GM21825 (cell line): ENCODE measurements around the gene DCC.

ENCODE experiments used
- ATAC-seq: cut with Tn5 transposase; IDR thresholded peaks from one replicate; pipeline ENCODE4 v1.9.1; 2021; ENCODE audit warnings: mild to moderate bottlenecking, moderate library complexity; ENCODE audit not compliant: unreplicated experiment

DCC gene

DNA sequence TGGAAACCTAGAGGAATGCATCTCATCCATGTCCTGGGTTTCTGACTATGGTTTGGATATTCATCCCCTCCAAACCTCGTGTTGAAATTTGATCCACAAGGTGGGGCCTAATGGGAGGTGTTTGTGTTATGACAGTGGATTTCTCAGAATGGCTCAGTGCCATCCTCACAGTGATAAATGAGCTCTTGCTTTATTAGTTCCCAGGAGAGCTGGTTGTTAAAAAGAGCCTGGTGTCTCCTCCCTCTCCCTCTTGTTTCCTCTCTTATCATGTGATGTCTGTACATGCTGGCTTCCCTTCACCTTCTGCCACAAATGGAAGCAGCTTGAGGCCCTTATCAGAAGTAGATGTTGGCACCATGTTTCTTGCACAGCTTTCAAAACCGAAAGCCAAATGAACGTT is 424.3 kb downstream of the DCC start:
- ATAC-seq: no peak

DNA sequence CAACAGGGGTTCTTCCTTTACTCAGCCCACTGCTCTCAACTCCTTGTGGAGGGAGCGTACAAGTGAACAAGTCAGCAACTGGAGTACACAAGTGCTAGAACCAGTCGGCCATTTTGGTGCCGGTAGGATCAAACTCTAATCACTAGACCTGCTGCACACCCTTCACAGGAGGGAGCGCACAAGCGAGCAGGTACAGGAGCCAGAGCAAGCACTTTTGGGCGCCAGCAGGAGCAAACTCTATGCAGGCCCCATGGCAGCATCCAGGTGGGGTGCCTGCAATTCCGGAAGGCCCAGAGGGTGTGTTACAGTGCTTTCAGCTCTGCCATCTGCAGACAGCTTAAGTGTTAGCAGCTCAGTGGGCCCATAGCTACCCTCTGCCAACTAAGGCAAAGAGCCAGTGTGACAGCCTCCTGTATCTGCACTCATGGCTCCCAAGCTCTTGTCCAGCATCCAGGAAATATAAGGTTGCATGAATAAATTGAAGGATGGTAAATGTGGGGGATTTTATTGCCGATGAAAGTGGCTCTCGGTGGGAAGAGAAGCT is 426.1 kb downstream of the DCC start:
- no peak for ATAC-seq

DNA sequence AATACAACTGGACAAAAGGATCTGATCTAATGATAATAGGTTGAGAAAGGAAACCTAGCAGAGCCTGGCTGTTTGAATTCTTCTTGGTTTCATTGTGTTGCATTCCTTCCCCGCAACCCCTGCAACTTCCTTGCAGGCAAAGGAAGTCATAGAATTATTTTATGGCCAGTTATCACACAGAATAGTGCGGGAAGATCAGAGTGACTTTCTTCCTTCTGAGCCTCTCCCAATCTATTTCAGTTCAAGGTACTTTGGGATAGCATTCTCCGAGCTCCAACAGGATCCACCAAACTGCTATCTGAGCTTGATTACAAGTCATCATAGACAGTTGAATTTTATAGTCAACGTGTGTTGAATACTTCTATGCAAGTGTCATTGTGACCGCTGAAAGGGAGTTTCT is 441.1 kb downstream of the DCC start:
- no peak for ATAC-seq

DNA sequence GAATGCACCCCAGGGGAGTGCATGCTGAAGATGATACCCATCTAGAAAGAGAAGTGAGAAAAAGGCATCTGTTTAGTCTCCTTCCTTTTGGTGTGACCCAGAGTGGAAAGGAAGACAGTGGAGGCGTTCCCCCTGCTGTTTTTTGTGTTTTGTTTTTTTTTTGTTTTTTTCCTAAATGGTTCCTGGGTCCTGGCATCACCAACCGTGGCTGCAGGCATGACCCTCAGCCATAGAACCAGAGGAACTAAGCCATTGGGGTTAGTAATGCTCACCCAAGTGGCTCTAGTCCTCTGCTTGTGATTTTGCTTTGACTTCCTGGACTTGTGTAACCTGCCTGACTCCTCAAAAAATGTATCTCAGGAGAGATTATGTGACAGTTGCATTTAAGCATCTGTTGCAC is 451.3 kb downstream of the DCC start:
- ATAC-seq: no peak

DNA sequence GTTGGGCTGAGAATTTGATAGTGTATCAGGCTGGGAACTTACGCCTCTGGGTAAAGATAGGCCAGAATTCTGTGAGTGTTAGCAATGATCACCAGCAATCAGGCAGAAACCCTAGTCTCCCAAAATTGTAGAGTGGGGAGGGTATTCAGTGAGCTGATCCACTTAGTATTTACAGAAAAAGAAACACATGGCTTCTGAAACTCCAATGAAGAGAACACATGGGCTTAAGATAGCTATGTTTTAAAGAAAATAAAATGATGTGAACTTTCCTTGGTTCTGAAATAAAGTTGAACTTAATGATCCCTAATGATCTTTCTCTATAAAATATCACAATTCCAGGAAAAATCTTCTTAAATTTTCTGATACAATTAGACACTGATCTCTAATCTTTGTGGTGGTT is 472.8 kb downstream of the DCC start:
- ATAC-seq: no peak

DNA sequence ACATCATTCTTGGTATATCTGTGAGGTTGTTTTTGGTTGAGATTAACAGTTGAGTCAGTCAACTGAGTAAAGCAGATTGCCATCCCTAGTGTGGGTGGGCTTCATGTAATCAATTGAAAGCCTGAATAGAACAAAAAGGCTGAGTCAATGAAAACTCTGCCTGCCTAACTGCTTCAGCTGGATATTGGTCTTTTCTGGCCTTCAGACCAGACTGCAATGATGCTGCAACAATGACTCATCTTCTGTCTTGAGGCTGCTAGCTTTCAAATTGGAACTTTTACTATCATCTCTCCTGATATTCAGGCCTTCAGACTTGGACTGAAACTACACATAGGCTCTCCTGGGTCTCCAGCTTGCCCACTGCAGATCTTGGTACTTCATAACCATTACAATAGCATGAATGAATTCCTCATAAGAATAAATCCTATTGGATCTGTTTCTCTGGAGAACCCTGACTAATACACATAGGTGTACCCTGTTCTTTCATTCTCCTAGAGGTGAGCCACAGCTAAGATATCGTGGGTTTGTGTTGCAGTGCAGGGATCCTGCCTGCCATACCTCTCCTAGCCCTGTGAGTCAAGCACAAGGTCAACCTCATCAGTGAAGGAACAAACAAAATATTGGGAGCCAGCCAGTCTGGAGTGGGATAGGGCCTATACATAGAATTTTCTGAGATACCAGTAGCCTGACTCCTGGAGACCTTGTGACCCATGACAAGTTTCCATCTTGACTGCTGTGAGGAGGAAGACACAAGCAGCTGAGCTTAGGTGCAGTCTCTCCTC is 473.8 kb downstream of the DCC start:
- ATAC-seq: no peak

DNA sequence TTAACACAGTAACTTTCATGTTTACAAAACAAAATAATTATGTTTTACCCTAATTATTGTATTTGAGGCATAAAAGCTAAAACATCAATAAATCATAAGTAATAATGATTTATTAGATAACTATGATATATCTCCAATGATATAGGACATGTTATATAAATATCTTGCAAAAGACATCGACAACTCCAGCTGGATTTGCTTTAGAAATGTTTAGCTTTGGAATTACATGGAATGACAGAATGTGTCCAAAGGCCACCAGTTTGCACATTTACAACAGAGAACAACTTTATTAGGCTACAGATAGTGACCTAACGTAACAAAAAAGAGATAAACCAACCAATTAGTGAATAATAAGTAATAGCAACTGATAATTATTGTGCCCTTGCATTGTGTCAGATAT is 475.7 kb downstream of the DCC start:
- no peak for ATAC-seq

DNA sequence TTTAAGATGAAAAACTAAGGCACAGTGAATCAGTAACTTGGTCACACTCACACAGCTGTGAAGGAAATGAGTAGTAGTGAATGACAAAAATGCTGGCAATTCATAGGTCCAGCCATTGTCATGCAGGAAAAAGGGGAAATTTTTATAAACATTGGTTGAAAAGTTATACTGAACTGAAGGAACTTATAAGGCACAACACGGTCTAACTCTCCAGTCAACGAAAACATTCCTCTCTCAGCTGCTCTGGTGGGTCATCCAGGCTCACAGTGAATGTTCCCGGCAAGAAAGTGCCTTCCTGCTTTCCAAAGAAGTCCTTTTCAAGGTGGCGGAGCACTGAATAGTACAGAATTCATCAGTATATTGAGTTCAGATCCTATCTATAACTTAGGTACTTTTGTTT is 476.1 kb downstream of the DCC start:
- no peak for ATAC-seq

DNA sequence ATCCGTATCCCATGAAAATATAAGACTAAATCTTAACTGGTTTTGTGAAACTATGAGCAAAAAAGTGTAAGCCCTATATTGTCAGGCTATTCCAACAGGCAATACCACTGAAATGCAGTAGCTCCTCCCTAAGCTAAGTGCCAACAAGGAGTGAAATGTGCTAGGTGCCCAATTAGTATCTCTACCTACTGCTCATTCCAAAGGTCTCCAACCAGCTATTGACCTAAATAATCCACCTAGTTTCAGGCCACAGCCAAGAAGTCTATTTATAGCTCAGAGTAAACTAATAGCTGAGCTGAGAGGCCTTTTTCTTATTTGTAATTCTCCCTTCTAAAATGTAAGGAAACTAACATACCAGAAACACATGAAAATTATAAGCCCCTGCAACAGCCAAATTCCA is 482.2 kb downstream of the DCC start:
- no peak for ATAC-seq

DNA sequence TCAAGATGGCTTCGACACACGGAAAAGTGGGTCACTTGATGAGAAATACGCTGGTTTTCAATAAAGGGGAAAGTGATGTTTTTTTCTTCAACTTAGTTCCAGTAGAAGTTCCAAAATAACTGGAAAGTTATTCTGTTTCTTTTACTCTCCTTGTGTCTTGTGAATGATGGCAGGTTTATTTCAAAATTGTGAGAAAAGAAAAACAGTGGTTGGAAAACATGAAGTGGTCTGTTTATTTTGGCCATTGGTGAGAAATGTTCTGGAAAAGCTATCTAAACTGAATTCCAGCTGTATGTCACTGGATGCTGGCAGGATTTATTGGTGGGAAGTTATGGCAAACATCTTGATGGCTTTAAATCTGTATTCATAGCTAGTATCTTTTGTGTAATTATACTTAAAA is 484.1 kb downstream of the DCC start:
- ATAC-seq: no peak

DNA sequence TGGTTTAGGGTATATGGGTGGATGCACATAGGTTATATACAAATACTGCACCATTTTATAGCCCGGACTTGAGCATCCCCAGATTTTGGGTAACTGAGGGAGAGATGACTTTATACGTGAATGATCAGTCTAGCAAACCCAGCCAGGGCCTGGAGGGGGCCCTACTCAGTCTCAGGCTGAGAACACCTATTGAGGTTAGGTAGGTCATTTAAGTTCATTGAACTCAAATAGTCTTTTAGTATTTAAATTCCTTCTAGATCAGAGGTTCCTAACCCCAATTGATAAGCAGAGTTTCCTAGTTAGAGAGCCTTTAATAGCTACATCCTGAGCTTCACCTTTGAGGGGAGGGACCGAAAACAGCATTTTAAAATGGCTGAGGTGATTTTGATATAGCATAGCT is 487.0 kb downstream of the DCC start:
- ATAC-seq: no peak

DNA sequence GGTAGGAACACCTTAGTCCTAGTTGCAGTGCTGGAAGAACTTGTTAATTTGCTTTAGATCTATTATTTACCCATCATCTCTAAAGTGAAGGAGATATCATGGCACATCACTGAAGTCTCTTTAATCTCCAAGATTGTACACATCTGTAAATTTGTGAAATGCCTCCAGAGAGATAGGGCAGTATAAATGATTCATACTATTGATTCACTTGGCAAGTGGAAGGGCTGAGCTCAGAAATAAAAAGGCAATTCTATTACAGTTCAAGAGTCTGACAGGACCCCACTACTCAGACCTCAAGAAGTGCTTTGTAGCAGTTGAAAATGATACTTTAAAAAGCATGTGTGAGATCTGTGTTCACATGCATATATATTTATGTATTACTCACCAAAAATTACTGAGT is 489.3 kb downstream of the DCC start:
- ATAC-seq: no peak

DNA sequence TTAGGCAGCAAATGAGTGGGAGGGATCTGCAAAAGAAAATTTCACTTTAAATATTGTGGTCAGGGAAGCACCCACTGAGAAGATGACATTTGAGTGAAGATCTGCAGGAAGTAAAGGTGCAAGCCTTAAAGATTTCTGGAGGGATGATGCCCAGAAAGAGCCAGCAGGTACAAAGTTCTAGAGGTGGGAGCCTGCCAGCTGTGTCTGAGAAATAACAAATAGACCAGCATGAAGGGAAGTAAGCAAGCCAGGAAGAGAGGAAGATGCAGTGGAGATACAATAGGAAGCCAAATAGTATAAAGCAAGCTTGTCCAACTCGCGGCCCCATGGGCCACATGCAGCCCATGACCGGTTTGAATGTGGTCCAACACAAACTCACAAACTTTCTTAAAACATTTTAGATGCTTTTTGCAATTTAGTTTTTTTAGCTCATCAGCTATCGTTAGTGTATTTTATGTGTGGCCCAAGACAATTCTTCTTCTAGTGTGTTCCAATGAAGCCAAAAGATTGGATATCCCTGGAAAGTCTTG is 489.9 kb downstream of the DCC start:
- no peak for ATAC-seq

DNA sequence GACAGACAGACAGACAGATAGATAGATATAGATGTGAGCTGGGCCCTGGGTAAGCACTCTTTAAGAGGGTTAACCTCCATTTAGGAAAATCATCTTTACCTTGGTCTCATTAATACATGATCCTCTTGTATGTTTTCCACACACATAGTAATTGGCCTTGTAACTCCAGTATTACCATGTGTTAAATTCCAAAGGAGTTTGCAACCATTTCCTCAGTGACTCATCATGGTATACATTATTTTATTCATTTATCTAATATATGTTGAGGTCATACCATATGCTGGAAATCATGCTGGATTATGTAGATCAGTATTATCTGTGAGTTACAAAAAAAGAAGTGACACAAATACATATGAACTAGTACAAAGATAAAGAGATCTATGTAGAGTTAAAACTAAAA is 504.3 kb downstream of the DCC start:
- ATAC-seq: no peak

DNA sequence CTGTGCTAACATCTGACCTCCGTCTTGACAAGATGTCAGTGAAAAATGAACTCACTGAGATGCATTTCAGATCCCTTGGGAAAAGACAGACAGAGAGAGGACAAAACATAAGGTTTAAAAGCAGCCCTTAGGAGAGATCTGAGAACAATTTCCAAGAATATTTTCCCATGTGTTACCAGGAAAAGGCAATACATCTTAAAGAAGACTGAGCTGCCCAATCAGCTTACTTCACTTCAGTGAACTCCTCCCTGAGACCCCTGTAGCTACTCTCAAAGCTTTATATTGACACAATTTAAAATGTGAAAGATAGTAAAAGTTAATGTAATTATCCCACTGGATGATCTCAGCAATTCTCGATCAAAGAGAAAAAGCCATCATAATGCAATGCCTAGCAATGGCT is 505.0 kb downstream of the DCC start:
- ATAC-seq: no peak

DNA sequence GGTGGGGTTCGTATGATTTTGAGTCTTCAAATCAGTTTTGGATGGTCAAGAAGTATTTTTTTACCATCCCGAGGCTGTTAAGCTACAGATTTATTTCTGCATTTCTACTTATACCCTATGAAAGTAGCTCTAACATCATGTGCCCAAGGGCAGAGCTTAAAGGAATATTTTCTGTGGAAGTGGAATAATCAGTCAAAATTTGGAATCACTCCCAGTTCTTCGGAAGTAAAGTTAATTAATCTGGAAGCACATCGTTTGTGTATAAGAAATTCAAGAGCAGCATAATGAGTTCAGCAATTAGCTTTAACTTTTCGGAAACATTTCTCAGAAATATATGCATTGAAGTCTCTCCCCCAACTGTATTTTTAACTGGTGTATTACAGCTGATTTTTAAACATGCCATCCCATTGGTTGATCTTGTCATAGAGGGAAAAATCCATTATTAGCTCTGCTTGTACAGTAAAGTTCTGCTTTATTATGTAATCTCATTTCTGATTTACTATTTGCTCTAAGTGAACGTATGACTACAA is 510.1 kb downstream of the DCC start:
- ATAC-seq: no peak

DNA sequence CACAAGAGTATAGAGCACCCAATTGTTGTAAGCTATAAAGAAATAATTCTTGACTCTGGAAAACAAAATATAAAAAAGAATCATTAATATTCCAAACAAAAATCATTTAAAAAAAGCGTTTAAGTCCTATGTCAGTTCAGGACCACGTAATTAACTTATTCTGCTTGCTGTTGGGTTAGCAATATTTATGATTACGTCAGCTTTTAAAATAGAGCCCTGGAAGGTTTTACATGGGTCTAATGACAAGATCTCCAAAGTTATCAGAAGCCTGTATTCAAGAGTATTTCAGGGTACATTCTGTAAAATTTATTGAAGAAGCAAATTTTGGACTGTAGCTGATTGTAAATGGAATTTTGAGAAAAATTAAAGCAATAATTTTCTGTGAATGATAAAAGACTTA is 521.6 kb downstream of the DCC start:
- no peak for ATAC-seq

DNA sequence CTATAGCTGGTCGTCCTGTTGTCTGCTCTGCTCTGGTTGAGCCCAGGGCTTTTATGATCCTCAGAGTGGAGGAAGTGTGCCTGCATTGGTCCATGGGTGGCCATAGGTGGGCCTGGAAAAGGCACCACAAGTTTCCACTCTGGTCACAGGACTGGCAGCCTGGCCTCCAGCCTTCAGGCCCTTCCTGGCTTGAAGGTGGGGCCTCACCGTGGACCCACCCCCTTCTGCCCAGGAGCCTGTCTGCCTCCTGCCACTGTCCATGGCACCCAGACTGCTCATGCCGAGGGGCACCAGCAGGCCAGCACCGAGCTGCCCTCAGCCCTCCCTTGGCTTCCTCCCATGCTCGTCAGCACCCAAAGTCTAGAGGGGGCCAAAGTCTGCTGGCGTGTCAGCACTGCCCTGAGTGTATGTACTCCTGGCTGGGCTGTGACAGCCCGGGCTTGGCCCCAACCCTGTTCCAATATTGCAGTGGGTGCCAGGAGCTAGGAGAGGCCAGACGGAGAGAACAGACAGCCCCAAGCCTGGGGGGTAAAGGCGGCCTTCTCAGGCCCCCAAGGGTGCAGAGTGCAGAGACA is 529.4 kb downstream of the DCC start:
- ATAC-seq: no peak

DNA sequence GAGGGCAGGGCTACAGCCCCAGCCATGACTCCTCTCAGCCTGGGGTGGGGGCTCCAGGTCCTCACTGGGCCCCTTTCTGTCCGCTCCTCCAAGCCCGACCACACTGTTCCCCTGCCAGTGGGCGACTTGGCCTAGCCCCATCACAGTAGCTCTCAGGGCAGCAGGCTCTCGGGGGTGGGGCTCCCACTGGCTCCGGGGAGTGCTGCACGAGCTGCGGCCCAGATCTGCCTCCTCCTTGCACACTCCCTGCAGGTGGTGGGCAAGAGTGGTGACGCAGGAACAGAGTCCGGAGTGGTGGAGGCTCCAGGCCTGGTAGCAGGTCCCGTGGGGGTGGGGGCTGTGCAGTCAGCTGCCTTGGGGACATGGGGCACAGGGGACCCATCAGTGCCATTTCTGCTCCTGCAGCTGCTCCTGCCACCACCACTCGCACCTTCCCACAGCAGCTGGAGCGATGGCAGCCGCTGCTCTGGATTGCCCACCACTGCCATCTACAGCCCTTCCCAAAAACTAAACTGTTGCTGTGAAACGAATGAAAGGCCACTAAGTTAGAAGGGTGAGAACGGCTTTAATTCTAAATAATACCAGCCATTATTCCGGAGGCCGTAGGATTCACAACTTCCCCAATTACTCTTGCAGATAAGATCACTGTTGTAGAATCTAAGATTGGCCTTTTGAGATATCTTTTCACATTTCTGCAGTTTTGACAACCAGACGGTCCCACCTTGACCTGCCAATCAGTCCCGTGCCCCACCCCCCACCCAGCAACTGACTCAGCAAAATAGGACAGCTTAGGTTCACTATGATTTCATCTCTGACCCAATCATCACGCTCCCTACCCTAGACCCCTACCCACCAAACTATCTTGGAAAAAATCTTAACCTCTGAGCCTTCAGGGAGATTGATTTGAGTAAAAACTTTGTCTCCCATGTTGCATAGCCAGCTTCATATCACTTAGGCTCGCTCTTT is 530.2 kb downstream of the DCC start:
- ATAC-seq: no peak

DNA sequence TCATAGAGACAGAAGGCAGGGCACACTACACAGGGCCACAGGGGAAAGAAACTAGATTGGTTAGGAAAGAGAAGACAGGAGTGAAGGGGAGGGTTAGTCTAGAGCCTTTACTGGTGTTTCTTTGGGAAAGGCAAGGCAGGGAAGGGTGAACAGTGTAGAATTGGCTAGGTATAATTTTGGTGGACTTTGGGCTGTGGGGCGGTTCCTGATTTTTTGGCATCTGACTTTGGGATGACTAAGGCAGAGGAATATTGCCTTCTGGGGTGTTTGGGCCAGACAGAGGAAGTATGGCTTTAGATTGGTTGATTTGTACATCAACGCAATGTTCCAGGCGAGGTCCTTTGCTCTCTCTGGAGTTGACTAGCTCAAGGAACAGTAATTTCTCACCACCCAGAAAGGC is 534.8 kb downstream of the DCC start:
- no peak for ATAC-seq

DNA sequence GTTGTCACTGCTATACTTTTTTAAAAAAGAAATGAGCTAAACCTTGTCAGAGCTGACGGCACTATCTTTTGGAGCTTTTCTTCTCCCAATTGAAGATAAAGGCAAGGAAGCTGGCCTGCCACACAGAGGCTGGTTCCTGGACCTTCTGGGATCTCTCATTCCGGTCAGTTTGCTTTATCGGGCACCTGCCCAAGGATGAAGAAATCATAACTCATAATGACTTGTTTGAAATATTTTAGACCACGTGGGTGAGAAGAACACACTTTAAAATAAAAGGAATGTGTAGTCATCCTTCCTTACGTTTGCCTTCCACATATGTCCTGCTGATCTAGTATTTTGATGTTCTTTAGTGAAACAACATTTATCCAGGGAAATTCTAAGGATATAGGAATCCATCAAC is 535.7 kb downstream of the DCC start:
- ATAC-seq: no peak
